NK-92 (cell line): Measurements from ENCODE around the gene EPOP.

Source experiments
- DNase-seq: peaks from one replicate; lab custom pipeline; 2025; ENCODE audit not compliant: unreplicated experiment; lab: John Stamatoyannopoulos, UW

Gene EPOP

GRCh38 chr17:38674014-38674748 lies 576 bp downstream of the EPOP start:
- DNase-seq = no peak

DNA sequence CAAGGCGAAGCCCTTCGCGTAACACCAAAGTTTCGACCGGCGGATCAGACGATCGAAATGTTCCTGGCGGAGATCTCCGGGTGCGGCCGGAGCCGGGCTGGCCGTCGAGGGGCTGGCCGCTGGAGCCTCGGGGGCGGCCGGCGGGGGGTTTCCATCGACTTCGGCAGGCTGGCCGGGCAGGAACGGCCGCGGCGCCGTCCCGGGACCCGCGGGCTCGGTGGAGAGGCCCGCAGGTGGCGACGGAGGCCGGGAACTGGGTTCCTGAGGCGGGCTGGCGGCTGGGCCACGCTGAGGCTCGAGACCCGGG lies 1.1 kb downstream of the EPOP start:
- no peak for DNase-seq

- no peak for DNase-seq
These were observed 1.7 kb downstream of the EPOP start for GRCh38 chr17:38672788-38673706.

DNA sequence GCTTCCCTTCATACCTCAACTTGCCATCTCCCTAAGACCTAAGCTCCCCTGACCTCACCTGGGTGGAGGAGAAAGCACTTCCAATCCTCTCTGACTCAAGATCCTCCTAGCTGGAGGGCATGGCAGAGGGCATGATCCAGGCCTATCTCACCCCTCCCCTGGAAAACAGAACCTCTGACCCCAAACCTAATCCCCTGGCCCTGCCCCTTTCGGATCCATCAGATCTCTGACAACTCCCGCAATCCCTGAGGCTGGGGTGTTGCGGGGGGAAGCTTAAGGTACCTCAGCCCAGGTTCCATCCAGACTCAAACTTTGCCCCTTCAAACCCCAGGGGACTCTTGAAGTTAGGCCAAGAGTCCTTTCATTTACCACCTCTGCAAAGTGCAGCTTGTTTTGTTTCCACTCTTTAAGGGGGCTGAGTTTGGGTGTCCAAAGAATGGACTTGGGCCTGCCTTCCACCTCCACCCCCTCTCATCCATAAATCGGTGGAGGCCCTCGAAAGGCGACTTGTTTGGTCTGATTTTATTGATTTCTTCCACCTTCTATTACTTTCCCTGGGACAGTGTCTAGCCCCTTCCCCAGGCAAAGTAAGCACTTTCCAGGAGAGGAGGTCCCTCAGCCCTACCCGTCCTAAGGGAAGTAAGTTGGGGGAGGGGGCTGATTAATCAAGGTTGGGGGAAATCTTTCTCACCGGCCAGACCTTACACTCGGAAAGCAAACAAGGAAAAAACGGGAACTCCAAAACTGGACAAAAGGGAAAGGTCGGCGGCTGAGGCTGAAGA lies 2.6 kb downstream of the EPOP start:
- DNase-seq = no peak

GRCh38 chr17:38669520-38669919 lies 5.2 kb downstream of the EPOP start:
- no peak for DNase-seq

- DNase-seq = no peak
These were observed 7.0 kb downstream of the EPOP start for GRCh38 chr17:38667787-38668122.

- DNase-seq = no peak
These were observed 7.5 kb downstream of the EPOP start for GRCh38 chr17:38667099-38667786.

- DNase-seq = no peak
These were observed 10.7 kb downstream of the EPOP start for GRCh38 chr17:38663964-38664644.

DNA sequence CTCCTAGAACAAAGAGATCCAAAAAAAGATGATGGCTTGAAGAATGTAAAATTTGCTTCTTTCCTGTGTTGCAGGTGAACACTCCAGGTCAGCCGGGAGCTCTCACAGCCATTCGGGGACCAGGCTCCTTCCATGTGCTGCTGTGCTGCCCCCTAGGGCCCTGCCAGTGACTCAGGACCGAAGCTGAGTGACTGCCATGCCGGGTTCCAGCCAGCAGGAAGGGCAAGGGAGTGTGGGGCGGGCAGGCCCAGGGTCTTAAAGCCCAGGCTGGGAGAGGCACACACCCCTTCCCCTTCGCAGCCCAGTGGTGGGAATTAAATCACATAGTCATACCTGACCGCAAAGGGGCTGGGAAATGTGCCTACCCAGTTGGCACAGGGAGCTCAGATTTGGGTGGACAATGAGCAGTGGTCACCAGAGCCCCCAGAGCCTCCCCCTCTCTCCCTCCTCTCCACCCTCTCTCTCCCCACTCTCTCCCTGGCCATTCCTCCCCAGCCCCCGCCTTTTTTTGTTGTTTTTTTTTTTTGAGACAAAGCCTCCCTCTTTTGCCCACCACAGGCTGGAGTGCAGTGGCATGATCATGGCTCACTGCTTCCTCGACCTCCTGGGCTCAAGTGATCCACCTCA lies 11.5 kb downstream of the EPOP start:
- DNase-seq = no peak

DNA sequence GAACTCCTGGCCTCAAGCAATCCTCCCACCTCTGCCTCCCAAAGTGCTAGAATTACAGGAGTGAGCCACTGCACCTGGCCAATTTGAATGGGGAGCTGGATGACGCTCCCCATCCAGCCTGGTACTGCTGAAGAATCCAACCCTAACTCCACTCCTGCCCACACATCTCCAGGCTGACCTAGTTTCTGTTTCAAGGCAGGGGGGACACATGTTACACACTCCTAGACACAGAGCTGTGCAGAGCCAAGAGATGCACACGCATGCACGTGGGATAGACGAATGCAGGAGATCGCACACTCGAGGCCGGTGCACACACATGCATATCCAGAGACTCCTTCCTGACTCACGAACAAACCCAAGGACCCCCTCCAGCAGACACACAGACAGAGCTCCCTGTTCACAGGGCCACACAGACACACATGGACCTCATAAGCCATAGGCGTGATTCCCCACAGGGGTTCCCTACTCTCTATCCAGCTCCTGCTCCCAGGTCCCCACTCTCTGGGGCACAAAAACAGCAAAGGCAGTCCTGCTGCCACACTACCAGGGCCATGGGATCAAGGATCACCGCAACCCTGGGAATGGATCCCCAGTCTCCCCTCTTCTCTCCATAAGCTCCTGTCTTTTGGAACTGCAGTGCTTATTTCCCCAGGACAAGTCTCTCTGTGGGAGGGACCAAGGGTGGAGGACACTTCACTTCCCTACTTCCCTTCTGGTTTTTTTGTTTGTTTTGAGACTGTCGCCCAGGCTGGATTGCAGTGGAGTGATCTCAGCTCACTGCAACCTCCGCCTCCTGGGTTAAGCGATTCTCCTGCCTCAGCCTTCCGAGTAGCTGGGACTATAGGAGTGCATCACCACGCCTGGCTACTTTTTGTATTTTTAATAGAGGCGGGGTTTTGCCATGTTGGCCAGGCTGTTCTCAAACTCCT lies 14.4 kb downstream of the EPOP start:
- DNase-seq = no peak

DNA sequence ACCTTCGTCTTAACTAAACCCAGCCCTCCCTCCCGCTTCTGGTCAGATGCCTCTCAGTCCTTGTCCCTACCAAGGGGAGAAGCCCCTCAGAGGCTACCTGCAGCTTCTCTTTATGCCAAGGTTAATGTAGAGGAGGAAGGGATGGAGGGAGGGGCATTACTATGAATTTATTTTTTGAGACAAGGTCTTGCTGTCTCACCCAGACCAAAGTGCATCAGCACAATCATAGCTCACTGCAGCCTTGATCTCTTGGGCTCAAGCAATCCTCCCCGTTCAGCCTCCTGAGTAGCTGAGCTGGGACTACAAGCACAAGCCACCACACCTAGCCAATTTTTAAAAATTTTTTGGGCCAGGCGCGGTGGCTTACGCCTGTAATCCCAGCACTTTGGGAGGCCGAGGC lies 15.3 kb downstream of the EPOP start:
- DNase-seq = no peak

DNA sequence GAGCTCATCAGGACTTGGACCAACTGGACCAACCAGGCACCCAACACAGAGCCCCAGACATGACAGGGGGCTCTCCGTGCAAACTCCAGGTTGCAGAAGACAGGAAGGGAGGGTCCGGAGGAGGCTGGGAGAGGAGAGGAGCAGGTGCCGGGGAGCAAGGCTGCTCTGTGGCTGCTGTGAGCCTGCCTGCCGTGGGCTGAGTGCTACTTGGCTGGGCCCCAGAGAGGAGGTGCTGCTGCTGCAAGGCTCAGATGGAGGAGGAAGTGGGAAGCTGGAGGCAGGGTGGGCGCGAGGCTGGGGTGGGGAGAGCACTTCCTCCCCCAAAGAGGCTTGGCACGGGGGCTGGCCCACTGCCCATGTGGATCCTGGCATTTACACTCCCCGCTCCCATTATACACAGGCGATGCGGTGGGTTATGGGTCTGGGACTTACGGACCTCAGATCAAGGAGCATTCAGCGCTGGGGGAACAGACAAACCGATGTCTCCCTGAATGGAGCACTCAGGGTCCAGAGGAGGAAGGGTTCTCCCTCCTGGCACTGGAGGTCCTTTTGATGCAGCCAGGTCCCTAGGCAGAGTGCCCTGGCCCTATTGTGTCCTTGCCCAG lies 15.9 kb downstream of the EPOP start:
- DNase-seq = no peak

DNA sequence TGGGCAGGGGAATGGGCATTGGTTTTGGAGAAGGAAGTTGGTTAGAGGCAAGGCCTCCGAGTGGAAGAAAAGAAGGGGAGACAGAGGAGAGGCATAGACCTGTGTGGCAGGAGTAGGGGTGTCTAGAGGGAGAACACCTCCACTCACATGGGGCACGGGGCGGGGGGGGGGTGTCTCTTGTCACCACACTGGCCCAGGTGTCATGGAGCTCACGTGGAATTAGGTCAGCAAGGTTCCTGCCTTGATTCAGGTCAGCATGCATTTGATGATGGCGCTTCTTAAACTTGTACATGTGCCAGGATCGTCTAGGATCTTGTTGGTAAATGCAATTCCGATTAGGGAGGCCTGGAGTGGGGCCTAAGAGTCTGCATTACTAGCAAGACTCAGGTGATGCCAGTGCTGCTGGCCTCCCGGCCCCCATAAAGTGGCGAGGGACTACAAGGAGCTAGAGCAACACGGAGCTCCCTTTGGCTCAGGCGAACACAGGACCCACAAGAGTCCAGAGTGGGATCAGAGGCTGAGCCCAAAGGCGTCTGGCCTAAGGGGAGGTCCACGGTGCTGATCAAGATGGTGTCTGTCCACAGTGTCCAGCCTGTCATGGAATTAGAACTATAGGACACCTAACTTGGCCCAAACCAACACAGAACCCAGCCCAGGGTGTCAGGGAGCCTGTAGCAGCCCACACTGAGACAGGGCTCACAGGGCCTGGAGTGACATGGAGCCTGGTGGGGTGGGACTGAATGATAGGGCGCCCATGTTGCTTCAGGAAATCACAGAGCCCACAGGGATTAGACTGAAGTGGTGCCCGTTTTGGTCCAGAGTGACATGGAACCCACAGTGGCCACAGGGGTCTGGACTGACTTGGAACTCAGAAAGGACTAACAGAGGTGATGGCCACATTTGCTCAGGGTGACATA lies 16.7 kb downstream of the EPOP start:
- DNase-seq = no peak

GRCh38 chr17:38656959-38657823 lies 17.6 kb downstream of the EPOP start:
- DNase-seq = no peak

DNA sequence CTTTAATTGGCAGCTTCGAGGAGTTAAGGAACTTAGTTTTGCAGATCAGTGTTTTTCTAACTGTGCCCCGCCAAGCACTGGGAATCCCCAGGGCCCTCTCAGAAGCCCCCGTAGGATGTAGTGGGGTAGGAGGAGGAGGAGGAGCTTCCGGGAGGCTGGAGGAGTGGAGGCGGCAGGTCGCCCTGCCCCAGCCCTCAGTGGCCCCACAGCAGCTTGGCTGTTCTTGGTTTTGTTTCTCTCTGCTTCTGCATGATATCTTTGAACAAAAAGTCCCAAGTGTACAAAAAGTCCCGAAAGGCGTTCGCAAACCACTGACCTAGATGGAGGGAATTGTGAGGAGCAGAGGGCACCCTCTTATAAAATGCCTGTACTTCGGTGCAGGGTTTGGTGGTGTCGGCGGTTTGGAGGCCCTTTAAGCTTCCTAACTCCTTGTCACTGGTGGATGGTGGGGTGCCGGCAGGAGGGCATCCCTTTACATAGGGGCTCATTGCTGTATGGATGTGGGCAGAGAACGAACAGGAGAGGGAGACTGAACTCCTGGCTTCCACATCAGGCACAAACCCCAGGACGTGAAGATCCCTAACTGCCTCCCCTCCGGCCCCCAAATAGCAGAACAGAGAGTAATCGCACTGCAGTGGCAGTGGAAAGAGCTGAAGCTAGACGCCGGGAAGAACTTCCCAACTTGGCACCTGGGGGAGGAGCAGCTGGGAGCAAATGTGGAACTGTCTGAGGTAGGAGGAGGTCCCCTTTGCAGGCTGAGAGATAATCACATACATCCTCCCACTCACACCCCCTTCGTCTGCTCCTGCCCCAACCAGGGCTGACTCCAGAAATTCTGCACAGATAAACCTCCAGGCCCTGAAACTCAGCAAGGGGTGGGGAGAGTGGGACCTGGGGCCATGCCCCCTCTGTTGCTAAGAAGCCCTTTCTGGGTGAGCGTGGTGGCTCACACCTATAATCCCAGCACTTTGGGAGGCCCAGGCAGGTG lies 20.1 kb downstream of the EPOP start:
- no peak for DNase-seq

- DNase-seq = no peak
These were observed 21.1 kb downstream of the EPOP start for GRCh38 chr17:38653679-38654078.
